Measurements from ENCODE around the gene RTN4IP1. TPM values are rescaled to one million over a fixed set of nuclear protein-coding genes. Genes with fewer than 3 reads are reported as not detected.

The RTN4IP1 gene, protein sequence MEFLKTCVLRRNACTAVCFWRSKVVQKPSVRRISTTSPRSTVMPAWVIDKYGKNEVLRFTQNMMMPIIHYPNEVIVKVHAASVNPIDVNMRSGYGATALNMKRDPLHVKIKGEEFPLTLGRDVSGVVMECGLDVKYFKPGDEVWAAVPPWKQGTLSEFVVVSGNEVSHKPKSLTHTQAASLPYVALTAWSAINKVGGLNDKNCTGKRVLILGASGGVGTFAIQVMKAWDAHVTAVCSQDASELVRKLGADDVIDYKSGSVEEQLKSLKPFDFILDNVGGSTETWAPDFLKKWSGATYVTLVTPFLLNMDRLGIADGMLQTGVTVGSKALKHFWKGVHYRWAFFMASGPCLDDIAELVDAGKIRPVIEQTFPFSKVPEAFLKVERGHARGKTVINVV
- total RNA-seq (2022) (10.8 and 11.2 TPM in 2 replicates), Bru-seq, nascent RNA (percentile 58 among the genes with signal in this experiment), BruChase-seq, experiment 1, labeled RNA remaining after a 2-hour chase (percentile 55 among the genes with signal in this experiment), BruChase-seq, experiment 2, labeled RNA remaining after a 6-hour chase (percentile 54 among the genes with signal in this experiment)
- long read RNA-seq, transcript RTN4IP1-201 (9 exons, 1,682 nt), result major isoform, 33 of 34 reads
- long read RNA-seq, partial matches to known transcripts, result 0 of 34 reads
- long read RNA-seq, other reads (novel, unspliced or antisense), result 1 of 34 reads

DNA sequence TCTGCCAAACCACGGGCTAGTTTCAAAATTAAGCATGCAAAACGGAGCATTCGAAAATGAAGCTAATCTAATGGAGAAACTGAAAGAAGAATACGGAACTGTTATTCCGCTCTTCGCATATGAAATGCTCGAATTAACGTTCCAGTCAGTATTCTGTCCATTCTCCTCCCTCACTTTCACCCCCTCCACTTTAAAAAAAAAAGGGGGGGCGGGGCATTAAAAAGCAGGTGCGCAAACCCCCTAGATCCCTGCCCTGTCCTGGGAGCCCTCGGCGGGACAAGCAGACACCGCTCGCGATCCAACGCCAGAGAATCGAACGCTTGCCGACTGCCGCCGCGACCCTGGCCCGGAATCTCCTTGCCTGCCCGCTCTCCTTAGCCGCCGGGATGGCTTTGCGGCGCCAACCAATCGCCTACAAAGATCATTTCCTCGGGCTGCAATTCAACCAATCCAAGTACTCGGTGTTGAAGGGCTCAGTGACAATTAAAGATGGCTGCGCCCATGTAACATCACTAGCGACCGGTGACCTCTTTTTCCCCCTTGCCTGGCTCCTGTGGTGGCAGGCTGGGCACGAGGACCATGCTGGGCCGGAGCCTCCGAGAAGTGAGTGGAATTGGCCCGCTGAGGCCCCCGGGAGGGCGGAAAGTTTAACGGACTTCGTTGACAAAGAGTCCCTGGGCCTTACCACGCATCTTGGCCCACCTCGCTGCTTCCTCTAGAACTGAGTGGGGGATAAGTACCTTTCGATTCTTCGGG is at the start of gene RTN4IP1, which contains the start of gene QRSL1:
RTN4IP1 (minus strand) TSS at position 396 of the 756 bp plus-strand sequence. CDS start 477 bp downstream, outside the sequence.
QRSL1 (plus strand) TSS at position 476 of the 756 bp plus-strand sequence; CDS start at position 580, 104 bp downstream.
- no peaks in the 10 kb centered on the region for H3K27me3 Mint-ChIP-seq (ENCODE audit: insufficient read depth, unreplicated experiment)
- no peaks in the 10 kb centered on the region for H3K9me3 ChIP-seq
- ChIA-PET POLR2A (no interaction called here), CTCF (no interaction called here)
- H3K4me3 ChIP-seq (ENCODE audit: low read depth, low read length), result peak within 1 kb of the TSS; percentile 54
- TF ChIP-seq, protein P1, sequence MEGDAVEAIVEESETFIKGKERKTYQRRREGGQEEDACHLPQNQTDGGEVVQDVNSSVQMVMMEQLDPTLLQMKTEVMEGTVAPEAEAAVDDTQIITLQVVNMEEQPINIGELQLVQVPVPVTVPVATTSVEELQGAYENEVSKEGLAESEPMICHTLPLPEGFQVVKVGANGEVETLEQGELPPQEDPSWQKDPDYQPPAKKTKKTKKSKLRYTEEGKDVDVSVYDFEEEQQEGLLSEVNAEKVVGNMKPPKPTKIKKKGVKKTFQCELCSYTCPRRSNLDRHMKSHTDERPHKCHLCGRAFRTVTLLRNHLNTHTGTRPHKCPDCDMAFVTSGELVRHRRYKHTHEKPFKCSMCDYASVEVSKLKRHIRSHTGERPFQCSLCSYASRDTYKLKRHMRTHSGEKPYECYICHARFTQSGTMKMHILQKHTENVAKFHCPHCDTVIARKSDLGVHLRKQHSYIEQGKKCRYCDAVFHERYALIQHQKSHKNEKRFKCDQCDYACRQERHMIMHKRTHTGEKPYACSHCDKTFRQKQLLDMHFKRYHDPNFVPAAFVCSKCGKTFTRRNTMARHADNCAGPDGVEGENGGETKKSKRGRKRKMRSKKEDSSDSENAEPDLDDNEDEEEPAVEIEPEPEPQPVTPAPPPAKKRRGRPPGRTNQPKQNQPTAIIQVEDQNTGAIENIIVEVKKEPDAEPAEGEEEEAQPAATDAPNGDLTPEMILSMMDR (IDR thresholded peaks at IDR 0.05; ENCODE audit: insufficient read depth in 1 of 2, low read depth in 1 of 2, low read length in 1 of 2, severe bottlenecking in 1 of 2, unreplicated experiment in 1 of 2), result no peak
- peaks cover 6% of the 10 kb centered on the region for H3K4me1 Mint-ChIP-seq (ENCODE audit: low read depth, unreplicated experiment)
- H3K27me3 ChIP-seq (replicated peaks; ENCODE audit: control insufficient read depth, insufficient read depth, low read length), result no peaks in the 10 kb centered on the region
- no peaks in the 10 kb centered on the region for H3K36me3 ChIP-seq (ENCODE audit: control insufficient read depth, insufficient read depth, low read length)
- peaks cover 6% of the 10 kb centered on the region for H3K36me3 Mint-ChIP-seq (ENCODE audit: insufficient read depth, unreplicated experiment)
- BruUV-seq (replicated peaks), result no TSS peak
- H3K4me1 ChIP-seq, result peaks cover 4% of the 10 kb centered on the region
- peak; percentile 90 for DNase-seq
- intact Hi-C loops (cut with micrococcal nuclease; ENCODE audit: unreplicated experiment), result loop anchor here (5.0 kb wide), 1 partner anchor 348 kb away; no protein-coding TSS in a partner anchor
- peak within 1 kb of the TSS; percentile 94 for H3K27ac Mint-ChIP-seq (ENCODE audit: unreplicated experiment)
- H3K4me3 Mint-ChIP-seq (ENCODE audit: unreplicated experiment), result peak within 1 kb of the TSS; percentile 89
- no peaks in the 10 kb centered on the region for H3K9me3 Mint-ChIP-seq (ENCODE audit: unreplicated experiment)

DNA sequence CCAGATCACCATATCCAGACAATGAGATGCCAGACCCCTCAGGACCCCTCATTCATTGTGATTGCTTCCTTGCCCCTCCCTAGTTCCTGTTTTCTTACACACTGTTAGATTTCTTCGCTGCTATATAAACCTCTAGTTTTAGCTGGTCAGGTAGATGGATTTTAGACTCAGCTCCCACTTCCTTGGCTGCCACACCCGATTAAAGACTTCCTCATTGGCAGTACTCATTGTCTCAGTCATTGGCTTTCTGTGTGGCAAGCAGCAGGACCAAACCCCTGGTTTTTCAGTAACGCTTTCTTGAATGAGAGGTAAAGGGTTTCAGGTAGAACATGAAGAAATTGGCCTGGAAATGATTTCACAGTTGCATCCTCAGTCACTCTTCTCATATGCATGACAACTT is 48.0 kb upstream of the RTN4IP1 start:
- Mint-ChIP-seq H3K9me3 (ENCODE audit: unreplicated experiment) (no peaks in the 10 kb centered on the region), H3K27me3 (ENCODE audit: insufficient read depth, unreplicated experiment) (no peaks in the 10 kb centered on the region), H3K4me1 (ENCODE audit: low read depth, unreplicated experiment) (no peaks in the 10 kb centered on the region), H3K36me3 (ENCODE audit: insufficient read depth, unreplicated experiment) (no peaks in the 10 kb centered on the region), H3K27ac (ENCODE audit: unreplicated experiment) (no peak overlapping the region), H3K4me3 (ENCODE audit: unreplicated experiment) (no peak overlapping the region)
- Histone ChIP-seq H3K36me3 (ENCODE audit: control insufficient read depth, insufficient read depth, low read length) (no peaks in the 10 kb centered on the region), H3K9me3 (no peaks in the 10 kb centered on the region), H3K4me1 (no peaks in the 10 kb centered on the region), H3K27me3 (replicated peaks; ENCODE audit: control insufficient read depth, insufficient read depth, low read length) (no peaks in the 10 kb centered on the region), H3K4me3 (ENCODE audit: low read depth, low read length) (no peak overlapping the region)
- TF ChIP-seq, protein P1 (IDR thresholded peaks at IDR 0.05; ENCODE audit: insufficient read depth in 1 of 2, low read depth in 1 of 2, low read length in 1 of 2, severe bottlenecking in 1 of 2, unreplicated experiment in 1 of 2), result no peak
- ChIA-PET CTCF (no interaction called here), POLR2A (no interaction called here)
- intact Hi-C loops (cut with micrococcal nuclease; ENCODE audit: unreplicated experiment), result no loop called here
- no peak for DNase-seq
- no TSS peak for BruUV-seq (replicated peaks)
